ENCODE data around the gene CLMN.
"Not testable (repeated sequence)": the region's sequence is repeated elsewhere in the genome, so short reads cannot be mapped to it uniquely, and the experiment has no call there.

CLMN gene

DNA sequence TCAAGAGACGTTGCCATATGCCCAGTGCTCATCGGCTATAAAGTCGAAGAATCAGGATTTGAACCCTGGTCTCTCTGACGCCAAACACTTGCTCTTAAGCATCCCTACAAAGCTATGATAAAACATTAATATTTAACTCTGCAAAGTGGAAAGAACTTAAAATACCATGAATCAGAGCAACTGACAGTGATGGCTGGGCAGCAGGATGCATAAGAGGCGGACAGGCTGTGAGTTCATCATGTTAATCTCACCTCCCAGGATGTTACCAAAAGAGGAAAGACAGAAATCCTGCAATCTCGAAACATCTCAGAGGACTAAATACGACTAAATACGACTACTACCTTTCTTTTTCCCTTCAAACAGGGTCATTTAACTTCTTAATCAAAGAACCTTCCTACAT, 168.1 kb downstream of the CLMN start:
- FAIRE-seq, result no peak

- no peak for FAIRE-seq
Observed at GRCh38 chr14:95150910-95151309, 168.8 kb downstream of the CLMN start.

GRCh38 chr14:95149441-95149840, 170.3 kb downstream of the CLMN start:
- no peak for FAIRE-seq

DNA sequence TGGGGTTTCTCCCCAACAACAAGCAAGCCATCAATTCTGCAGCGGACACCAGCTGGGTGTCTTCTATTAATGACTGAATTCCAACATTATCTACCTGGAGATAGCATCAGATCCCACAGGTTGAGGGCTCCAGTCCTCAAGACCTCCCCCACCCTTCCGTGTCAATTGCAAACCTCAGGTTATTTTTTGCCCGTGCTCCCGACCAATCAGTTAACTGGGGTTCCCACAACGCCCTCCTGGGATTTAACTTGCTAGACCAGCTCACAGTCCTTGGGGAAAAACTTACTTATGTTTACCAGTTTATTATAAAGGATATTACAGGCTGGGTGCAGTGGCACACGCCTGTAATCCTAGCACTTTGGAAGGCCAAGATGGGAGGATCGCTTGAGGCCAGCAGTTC, 172.1 kb downstream of the CLMN start:
- no peak for FAIRE-seq

GRCh38 chr14:95146079-95146771, 173.5 kb downstream of the CLMN start:
- no peak for FAIRE-seq

GRCh38 chr14:95144849-95145248, 174.9 kb downstream of the CLMN start:
- FAIRE-seq, result no peak

GRCh38 chr14:95143808-95144620, 175.7 kb downstream of the CLMN start:
- no peak for FAIRE-seq

- no peak for FAIRE-seq
Observed at GRCh38 chr14:95142208-95142607, 177.5 kb downstream of the CLMN start.

GRCh38 chr14:95141684-95142083, 178.0 kb downstream of the CLMN start:
- no peak for FAIRE-seq

- FAIRE-seq, result no peak
Observed at GRCh38 chr14:95140060-95140858, 179.4 kb downstream of the CLMN start.

DNA sequence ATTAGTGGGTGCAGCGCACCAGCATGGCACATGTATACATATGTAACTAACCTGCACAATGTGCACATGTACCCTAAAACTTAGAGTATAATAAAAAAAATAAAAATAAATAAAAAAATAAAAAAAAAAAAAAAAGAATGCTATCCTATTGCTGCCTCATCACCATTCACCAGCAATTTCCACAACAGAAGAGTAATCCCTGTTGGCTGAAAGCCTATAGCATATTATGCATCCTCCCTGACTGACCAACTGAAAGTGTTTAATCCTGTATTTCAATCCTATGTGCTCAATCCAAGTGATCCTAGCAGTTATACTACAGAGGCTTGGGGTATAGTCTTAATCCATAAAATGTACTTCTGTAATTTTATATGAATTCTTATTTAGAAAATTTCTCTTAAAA, 180.8 kb downstream of the CLMN start:
- FAIRE-seq, result no peak

- FAIRE-seq, result not testable (repeated sequence)
Observed at GRCh38 chr14:95138455-95138854, 181.3 kb downstream of the CLMN start.

DNA sequence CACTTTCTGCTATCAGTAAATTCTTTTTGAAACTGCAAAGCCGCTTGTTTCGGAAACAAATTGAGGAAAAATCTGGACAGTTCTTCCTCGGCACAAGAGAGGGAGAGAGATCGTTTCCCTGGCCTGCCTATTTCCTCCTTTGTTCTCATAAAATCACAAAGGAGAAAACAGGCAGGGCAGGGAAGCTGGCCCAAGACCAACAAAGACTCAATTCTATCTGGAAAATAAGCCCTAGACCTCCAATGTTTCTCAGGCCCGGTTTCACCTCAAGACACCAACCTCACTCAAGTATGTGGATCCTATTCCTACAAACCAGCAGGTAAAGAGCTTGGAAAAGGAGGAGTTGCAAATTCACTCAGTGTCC, 181.9 kb downstream of the CLMN start:
- FAIRE-seq, result no peak

GRCh38 chr14:95137164-95137803, 182.4 kb downstream of the CLMN start:
- no peak for FAIRE-seq

DNA sequence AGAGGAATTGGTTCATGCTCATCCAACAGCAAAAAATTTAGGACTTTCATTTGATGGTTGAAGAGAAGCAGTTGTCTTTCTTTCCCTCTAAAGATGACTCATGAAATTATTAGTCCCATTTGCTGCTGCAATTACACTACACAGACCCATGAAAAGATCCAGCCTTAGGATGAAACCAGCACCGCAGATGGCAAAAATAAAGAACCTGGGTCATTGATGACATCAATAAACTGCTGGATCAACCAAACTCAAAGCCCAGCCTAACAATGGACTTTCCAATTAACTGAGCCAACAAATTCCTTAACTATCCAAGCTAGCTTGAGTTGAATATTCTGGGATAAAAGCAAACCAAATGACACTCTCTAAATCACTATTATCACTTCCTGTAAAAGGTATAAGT, 183.1 kb downstream of the CLMN start:
- FAIRE-seq, result no peak

DNA sequence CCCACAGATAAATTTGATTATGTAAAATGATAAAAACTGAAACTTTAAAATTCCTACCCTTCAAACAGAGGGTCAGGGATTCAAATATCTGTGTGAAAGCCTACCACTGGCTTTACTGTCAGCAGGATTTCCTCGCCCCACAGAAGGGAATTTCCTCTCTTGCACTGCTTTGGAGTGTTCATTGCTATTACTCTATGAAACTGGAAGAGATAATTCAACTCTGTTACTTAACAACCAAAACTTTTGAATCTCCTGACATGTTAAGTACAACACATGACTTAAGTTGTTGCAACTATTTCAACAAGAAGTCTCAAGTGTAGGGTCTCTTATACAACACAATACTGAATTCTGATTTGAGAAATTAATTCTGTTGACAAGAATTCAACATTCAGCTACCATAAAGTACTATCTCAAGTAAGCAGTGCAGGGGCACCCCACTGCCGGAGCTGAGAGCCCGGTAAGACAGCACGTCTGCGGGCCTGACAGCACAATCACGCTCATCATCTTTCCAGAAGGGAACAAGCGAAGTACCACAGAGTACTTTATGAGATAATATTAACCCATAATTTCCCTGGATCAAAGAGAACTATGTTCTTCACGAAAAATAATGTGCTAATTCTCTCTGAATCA, 185.3 kb downstream of the CLMN start:
- no peak for FAIRE-seq

GRCh38 chr14:95133282-95133681, 186.4 kb downstream of the CLMN start:
- no peak for FAIRE-seq

GRCh38 chr14:95132760-95133159, 186.9 kb downstream of the CLMN start:
- FAIRE-seq, result no peak

Measured in A204.1 (cell line).